ENCODE measurements around the gene ARMC5.
A peak's percentile ranks its signal among the peaks of the same experiment; 100 is the strongest.
"Not testable (repeated sequence)": the region's sequence is repeated elsewhere in the genome, so short reads cannot be mapped to it uniquely, and the experiment has no call there.

Gene ARMC5

DNA sequence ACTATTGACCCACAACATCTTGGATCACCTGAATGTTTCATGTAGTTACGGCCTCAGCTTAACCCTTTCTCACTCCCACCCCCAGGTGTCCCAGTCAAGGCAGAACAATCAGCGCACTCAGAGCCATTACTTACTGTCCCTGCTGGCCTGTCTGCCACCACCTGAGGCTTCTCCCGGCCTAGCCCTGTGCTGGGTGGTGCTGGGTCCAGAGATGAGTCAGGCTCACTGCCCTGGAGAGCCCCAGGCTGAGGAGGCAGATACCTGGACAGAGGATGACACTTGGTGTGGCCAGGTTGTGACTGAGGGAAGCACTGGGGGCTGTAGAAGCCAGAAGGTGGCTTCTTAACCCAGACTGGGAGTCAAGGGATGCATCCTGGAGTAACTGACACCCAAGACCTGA, 19.7 kb downstream of the ARMC5 start:
- no peak for DNase-seq (ENCODE audit: low spot score)

DNA sequence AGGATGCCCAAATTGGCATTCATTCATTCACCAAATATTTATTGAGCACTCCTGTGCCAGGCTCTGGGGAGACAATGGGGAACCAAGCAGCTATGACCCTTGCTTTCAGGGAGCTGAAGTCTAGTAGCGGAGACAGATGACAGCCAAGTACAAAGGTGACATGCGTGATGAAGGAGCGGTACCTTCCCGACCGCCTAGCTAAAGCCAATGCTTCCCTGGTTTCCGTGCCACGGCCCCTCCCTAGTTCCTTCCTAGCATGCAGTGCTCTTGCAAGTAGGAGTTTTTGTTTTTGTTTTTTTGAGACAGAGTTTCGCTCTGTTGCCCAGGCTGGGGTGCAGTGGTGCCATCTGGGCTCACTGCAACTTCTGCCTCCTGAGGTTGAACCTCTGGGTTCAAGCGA, 20.4 kb downstream of the ARMC5 start:
- no peak for DNase-seq (ENCODE audit: low spot score)

DNA sequence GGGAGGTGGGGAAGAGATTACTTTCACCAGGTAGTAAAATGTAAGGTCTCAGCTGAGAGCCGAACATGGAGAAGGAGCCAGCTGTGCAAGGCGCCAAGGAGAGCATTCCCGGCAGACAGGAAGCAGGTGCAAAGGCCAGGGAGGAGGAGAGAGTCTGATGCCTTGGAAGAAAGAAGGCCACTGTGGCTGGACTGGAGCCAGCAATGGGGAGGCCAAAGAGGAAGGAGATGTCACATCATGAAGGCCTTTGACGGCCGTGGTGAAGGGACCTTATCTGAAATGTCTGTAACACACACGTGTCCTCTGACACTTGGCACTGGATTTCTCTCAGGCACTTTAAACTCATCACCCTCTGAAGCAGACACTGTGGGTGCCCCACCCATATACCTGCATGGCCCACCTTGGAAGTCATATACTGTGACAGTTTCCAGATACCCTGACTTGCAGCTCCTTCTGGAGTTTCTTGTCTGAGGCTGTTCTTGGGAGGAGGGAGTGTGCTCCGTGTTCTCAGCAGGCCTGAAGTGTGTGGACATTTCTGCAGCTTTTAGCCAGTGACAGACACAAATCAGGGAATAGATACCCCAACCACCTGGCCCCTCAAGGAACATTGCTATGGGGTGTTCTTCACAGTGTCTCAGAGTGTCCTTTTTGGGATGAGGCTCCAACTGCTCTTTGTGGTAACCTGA, 21.7 kb downstream of the ARMC5 start:
- no peak for DNase-seq (ENCODE audit: low spot score)

DNA sequence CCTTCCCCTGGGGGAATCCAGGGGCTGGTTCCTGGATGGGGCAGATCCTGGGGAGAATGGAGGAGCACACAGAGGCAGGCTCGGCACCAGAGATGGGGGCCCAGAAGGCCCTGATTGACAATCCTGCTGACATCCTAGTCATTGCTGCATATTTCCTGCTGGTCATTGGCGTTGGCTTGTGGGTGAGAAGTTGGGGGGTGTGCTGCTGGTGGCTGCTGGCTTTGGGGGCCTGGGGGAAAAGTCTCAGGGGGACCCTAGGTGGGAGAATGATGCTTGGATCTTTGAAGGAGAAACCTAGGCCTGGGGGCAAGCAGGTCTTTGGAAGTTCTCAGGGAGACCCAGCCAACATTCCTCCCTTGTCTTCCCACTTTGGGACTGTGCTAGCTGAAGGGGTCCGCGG, 23.8 kb downstream of the ARMC5 start, which contains the start of gene SLC5A2:
Gene SLC5A2, plus strand, starts transcription at position 43 of the 400 bp plus-strand sequence. Its CDS starts 14 bp downstream, at position 57.
- DNase-seq (ENCODE audit: low spot score), result no peak

DNA sequence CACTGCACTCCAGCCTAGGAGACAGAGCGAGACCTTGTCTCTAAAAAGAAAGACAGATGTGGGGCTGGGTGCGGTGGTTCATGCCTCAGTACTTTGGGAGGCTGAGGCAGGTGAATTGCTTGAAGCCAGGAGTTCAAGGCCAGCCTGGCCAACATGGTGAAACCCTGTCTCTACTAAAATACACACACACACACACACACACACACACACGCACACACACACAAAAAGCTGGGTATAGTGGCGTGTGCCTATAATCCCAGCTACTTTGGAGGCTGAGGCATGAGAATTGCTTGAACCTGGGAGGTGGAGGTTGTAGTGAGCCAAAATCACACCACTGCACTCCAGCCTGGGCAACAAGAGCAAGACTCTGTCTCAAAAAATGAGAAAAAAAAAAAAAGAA, 24.7 kb downstream of the ARMC5 start:
- not testable (repeated sequence) for DNase-seq (ENCODE audit: low spot score)

DNA sequence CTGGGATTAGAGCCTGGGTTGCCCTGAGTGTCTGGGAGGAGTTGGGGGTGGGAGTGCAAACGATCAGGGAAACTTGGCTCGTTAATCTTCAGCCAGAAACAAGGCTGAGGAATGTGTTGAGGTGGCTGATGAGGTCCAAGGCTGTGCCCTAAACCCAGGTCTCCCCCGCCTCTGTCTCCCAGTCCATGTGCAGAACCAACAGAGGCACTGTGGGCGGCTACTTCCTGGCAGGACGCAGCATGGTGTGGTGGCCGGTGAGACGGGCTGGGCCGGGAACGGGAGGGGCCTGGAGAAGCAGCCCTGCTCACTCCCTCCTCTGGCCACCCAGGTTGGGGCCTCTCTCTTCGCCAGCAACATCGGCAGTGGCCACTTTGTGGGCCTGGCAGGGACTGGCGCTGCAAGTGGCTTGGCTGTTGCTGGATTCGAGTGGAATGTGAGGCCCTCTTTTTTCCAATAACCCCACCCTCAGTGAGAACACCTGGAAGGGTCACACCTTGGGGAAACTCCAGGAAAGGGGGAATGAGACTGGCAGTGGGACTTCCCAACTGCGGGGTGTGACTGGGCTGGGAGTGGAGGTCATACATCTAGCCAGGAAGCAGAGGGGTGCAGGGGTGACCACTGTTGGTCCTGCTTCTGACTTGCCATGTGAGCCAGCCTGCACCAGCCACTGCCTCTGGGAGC, 25.3 kb downstream of the ARMC5 start:
- no peak for DNase-seq (ENCODE audit: low spot score)

DNA sequence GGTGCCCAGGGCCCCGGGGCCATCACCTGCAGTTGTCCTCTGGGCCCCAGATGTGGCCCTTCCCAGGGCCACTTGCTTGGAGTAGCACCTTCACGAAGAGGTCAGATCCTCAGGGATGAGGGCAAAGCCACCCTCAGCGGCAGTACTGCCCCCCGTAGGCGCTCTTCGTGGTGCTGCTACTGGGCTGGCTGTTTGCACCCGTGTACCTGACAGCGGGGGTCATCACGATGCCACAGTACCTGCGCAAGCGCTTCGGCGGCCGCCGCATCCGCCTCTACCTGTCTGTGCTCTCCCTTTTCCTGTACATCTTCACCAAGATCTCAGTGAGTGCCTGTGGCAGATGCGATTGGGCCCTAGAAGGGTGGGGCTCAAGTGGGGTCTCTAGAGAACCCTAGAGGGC, 26.3 kb downstream of the ARMC5 start:
- DNase-seq (ENCODE audit: low spot score), result no peak

DNA sequence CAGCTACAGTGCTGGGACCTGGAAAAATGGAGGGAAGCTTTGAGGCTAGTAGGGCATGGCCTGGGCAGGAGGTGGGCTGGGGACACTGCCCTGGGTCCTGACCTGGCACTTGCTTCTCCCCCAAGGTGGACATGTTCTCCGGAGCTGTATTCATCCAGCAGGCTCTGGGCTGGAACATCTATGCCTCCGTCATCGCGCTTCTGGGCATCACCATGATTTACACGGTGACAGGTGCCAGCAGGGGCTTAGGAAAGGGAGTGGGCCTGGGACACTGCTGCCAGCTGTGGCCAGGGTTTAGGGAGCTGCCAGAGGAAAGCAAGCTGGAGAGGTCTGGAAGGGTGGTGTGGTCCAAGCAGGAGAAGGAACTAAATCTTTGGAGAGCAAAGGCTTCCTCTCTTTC, 26.7 kb downstream of the ARMC5 start:
- no peak for DNase-seq (ENCODE audit: low spot score)

DNA sequence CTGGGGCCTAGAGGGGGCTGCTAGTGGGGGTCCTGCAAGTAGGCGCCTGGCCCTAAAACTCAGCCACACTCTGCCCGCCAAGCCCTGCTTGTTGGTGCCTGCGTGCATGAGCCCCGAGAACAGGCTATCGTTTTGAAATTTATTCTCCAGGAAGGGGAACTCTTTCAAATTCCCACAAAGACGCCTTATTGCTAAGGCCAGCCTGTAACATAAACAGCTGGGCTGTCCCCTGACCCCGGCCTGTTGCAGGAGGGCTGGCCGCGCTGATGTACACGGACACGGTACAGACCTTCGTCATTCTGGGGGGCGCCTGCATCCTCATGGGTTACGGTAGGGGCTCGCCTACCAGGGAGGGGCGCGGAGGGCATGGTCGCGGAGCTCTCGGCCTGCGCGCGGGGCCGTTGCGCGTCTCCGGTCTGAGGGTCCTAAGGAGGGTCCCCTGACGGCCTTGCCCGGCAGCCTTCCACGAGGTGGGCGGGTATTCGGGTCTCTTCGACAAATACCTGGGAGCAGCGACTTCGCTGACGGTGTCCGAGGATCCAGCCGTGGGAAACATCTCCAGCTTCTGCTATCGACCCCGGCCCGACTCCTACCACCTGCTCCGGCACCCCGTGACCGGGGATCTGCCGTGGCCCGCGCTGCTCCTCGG, 27.9 kb downstream of the ARMC5 start:
- no peak for DNase-seq (ENCODE audit: low spot score)

DNA sequence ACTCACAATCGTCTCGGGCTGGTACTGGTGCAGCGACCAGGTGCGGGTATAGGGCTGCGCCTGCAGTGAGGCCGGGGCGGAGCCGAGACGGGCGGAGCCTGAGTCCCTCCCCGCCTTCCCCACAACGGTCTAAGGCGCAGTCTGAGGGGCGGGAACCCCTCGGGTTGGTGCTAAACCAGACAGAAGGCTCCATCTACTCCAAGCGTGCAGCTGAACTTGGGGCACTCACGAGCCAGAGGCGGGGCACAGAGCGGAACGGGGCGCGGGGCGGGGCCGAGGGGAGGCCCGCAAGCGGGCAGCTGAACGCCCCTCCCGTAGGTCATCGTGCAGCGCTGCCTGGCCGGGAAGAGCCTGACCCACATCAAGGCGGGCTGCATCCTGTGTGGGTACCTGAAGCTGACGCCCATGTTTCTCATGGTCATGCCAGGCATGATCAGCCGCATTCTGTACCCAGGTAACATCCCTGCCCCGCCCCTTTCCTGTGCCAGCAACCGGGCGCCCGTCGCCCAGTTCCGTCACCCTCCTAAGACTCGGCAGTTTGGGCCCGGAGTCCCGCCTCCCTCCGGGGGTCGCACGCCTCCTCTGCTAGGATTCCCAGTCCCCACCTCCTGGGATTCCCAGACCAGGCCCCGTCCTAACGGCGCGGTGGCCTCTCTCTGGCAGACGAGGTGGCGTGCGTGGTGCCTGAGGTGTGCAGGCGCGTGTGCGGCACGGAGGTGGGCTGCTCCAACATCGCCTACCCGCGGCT, 28.6 kb downstream of the ARMC5 start:
- DNase-seq (ENCODE audit: low spot score), result peak; percentile 77

DNA sequence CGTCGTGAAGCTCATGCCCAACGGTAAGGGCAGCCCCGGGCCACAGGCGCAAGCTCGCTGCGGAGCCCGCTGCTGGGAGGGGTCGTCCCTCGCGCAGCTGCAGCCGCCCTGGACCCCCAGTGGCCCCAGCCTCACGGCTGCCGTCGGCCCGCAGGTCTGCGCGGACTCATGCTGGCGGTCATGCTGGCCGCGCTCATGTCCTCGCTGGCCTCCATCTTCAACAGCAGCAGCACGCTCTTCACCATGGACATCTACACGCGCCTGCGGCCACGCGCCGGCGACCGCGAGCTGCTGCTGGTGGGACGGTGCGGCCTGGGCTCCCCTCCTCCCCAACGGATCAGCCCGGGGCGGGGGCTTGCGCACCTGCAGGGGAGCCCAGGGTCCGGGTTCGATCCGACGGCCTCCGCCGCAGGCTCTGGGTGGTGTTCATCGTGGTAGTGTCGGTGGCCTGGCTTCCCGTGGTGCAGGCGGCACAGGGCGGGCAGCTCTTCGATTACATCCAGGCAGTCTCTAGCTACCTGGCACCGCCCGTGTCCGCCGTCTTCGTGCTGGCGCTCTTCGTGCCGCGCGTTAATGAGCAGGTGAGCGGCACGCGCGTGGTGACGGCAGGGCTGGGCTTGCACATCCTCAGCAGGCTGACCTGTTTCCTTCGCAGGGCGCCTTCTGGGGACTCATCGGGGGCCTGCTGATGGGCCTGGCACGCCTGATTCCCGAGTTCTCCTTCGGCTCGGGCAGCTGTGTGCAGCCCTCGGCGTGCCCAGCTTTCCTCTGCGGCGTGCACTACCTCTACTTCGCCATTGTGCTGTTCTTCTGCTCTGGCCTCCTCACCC, 29.4 kb downstream of the ARMC5 start:
- no peak for DNase-seq (ENCODE audit: low spot score)

DNA sequence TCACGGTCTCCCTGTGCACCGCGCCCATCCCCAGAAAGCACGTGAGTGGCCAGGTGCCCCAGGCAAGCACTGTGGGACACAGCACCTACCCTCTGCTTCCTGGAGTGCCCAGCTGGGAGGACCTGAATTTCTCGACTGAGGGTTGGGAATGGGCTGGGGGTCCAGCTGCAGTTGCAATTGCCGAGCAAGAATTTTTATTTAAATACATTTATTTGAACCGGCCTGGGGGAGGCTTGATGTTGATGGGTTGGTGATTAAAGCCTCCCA, 29.9 kb downstream of the ARMC5 start:
- no peak for DNase-seq (ENCODE audit: low spot score)

DNA sequence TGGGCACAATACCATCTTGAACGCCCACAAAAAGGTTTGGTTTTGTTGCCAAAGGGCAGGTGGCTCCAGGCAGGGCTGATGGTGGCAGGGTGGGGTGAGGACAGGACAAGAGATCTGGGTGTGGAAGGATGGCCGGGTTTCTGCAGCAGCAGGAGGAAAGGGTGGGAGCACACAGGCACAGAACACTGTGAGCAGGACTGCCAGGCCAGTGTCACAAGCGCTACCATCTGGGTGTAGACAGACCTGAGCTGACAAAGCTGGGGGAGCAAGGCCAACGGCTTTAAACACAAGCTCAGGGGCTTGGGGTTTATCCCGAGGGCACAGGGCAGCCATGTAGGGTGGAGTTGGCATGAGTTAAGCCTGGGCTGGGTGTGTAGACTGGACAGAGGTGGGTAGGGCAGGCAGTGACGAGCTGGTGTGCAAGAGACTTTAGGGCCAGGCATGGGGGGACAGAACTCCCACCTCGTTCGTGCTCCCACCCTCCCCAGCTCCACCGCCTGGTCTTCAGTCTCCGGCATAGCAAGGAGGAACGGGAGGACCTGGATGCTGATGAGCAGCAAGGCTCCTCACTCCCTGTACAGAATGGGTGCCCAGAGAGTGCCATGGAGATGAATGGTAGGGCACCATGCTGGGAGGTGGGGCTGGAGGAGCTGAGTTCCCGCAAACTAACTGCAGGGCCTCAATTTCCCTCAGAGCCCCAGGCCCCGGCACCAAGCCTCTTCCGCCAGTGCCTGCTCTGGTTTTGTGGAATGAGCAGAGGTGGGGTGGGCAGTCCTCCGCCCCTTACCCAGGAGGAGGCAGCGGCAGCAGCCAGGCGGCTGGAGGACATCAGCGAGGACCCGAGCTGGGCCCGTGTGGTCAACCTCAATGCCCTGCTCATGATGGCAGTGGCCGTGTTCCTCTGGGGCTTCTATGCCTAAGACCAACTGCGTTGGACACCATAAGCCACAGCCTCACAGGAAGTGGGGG, 30.6 kb downstream of the ARMC5 start:
- no peak for DNase-seq (ENCODE audit: low spot score)

DNA sequence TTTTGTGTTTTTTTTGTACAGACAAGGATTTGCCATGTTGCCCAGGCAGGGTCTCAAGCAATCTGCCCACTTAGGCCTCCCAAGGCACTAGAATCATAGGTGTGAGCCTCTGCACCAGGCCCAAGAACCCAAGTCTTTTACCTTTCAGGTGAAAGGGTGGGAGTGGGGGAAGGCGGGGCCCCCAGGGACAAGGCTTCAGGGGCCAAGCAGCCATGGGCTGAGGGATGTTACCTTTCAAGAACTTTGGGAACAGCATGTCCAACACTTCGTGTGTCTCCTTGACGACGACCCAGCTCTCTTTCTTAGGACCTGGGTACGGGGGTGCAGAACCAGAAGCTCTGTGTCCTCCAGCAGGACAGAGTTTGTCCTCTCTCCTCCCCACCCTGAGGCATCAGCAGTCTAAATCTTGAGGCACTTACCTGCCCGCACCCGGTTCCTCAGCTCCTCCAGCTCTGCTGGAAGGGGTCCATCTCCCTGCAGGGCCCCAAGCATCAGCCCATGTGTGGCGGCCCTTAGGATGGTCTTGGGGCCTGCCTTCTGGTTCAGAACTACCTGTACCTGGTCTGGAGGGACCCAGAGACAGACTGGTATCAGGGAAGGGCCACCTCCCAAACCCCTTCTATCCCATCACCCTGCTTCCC, 32.6 kb downstream of the ARMC5 start:
- no peak for DNase-seq (ENCODE audit: low spot score)

DNA sequence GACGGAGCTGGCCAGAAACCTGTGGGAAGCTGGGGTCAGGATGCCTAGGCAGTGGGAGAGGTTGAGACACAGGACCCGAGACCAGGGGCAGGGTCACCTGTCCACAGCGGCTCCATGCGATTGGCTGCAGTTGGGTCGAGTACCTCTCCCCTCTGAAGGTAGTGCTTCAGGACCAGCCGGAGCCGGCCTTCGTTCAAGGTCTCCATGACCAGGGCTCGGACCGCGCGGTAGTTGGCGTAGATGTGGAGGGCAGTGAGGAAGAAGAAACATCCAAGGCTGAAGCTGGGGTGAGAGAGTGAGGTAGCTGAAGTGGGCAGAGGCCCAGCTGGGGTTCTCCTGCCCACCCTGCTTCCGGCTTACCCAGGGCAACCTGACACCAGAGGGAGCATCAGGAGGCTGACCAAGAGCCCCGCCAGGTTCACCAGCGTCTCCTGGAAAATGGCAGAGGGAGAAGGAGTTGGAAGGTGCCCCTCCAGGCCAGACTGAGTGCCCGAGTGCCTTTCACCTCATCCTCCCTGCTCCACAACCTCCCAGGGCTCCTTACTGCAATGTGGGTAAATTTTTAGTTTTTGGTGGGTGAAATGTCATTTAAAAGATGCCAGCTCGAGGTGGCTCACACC, 34.3 kb downstream of the ARMC5 start:
- no peak for DNase-seq (ENCODE audit: low spot score)

DNA sequence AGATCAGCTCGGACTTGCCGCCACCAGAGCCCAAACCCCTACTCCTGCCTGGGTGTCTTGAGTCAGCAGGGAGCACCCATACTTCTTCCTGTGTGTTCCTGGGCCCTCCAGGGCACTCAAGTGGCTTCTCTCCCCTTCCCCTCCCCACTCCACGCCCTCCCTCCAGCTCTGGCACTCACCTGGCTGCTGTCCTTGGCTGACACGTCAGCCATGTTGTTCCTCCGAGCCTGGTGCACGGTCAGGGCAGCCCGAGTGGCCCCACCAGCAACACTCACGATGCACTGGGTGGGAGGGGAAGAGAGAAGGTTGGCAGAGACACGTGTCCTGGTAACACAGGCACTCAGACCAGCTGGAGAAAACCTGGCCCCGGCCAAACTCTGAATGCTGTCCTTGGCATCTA, 37.4 kb downstream of the ARMC5 start:
- no peak for DNase-seq (ENCODE audit: low spot score)

DNA sequence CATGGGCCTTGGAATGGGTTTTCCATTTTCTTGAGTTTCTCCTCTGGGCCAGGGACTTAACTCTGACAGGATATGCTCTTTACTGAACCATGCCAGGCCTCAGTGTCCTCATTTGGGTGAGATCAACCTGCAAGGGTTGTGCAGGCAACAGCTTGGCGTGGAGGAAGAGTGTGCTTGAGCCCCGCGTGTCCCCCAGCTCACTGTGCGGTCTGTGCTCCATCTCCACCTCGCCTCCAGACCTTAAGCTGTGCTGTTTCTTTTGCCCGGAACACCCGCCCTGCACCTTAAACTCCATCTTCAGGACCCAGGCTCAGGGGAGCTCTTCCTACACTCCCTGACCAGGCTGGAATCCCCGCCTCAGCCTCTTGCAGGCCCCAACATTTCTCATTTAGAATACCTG, 39.2 kb downstream of the ARMC5 start:
- DNase-seq (ENCODE audit: low spot score), result no peak

DNA sequence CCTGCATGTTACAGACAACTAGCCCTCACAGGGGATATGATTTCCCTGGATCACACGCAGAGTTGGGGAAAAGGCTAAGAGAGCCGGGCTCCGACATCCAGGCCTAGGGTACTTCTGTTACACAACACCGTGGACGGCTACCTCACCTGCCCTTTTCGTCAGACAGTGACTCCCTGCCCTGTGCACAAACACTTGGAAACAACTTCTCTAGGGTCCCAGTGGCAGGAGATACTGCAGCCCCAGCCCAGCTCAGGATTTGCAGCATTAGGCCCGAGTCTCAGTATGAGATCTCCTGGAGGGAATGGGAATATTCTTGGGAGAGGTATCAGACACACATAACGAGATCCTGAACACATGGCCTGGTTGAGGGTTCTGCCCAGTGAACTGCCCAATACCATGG, 40.6 kb downstream of the ARMC5 start:
- DNase-seq (ENCODE audit: low spot score), result no peak

DNA sequence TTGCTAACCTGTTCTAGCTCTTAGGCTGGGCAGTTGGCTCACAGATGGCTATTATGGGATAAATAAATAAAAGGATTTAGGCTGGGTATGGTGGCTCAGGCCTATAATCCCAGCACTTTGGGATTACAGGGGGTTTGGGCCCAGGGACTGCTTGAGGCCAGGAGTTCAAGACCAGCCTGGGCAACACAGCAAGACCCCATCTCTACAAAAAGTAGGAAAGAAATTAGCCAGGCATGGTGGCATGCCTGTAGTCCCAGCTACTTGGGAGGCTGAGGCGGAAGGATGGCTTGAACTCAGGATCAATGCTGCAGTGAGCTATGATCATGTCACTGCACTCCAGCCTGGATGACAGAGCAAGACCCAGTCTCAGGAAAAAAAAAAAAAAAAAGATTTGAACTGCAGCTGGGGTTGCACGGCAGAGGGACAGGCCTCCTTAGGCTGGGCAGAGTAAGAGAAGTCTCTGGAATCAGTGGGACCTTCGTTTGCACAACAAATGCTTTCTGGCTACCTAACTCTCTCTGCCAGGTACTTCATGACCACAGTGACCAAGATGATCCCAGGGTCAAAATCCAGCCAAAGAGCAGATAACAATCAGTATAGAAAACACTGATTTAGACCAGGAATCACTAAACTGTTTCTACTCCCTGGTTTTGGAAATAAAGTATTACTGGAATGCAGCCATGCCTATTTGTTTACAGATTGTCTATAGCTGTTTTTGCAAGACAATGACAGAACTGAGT, 42.1 kb downstream of the ARMC5 start:
- DNase-seq (ENCODE audit: low spot score), result no peak
